ENCODE data around the gene PLA2G2C.

PLA2G2C gene

DNA sequence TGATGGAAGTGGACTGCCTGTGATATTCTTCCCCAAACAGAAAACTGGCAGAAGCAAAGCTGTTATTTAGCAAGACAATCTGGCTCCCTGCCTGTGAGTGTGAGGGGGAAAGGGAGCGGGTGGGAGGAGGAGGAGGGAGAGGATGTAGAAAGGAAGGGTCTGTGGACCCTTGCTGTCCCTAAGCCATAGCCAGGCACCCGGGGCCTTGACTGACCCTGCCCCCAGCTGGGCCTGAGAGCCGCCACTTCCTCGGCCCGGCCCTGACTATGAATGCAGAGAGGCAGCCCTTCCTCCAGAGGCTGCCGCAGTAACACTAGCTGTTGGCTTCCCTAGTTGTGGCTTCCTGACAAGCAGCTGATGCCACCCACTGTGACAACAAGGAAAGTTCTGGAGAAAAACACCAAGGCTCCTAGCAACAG is 33.3 kb downstream of the PLA2G2C start:
- no peak for DNase-seq (ENCODE audit: low read depth in 2 of 2)

- DNase-seq (ENCODE audit: low read depth in 2 of 2), result no peak
Observed at GRCh38 chr1:20152599-20152930, 33.8 kb downstream of the PLA2G2C start.

- peak; percentile 72 to 77 for DNase-seq (ENCODE audit: low read depth in 2 of 2)
Observed at GRCh38 chr1:20151906-20152598, 34.3 kb downstream of the PLA2G2C start.

- DNase-seq (ENCODE audit: low read depth in 2 of 2), result no peak
Observed at GRCh38 chr1:20150969-20151368, 35.3 kb downstream of the PLA2G2C start.

GRCh38 chr1:20150326-20150705 is 36.0 kb downstream of the PLA2G2C start:
- no peak for DNase-seq (ENCODE audit: low read depth in 2 of 2)

DNA sequence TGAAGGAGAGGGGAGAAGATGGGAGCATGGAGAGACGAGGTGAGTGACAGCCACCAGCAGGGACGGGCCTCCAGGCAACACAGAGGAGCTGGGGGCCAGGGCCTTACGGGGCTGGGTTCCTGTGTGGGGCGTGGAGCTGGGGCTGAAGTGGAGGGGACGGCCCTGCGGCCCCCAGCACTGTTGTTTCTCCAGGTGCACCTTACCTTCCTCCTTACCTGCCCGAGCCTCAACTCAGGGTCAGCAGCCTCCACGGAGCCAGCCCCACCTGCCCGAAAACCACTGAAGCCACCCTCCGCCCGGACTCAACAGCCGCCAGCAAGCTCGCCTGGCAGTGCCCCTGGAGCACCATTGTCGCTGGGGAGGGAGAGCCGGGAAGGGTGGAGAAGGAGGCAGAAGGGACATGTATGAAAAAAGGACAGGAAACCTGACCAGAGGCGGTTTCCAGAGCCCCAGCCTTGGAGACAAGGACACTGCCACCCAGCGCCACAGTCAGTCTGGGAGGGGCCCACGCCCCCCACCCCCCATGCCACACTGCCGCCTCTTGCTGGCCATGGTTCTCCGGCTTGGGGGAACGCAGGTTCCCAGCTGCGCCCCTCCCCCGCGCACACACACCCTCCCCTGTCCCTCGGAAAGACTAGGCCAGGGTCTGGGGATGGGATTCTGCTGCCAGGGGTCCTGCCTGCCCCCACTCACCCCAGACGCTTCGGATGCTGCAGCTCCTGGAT is 36.6 kb downstream of the PLA2G2C start:
- DNase-seq (ENCODE audit: low read depth in 2 of 2), result no peak

- DNase-seq (ENCODE audit: low read depth in 2 of 2), result no peak
Observed at GRCh38 chr1:20148571-20149500, 37.5 kb downstream of the PLA2G2C start.

DNA sequence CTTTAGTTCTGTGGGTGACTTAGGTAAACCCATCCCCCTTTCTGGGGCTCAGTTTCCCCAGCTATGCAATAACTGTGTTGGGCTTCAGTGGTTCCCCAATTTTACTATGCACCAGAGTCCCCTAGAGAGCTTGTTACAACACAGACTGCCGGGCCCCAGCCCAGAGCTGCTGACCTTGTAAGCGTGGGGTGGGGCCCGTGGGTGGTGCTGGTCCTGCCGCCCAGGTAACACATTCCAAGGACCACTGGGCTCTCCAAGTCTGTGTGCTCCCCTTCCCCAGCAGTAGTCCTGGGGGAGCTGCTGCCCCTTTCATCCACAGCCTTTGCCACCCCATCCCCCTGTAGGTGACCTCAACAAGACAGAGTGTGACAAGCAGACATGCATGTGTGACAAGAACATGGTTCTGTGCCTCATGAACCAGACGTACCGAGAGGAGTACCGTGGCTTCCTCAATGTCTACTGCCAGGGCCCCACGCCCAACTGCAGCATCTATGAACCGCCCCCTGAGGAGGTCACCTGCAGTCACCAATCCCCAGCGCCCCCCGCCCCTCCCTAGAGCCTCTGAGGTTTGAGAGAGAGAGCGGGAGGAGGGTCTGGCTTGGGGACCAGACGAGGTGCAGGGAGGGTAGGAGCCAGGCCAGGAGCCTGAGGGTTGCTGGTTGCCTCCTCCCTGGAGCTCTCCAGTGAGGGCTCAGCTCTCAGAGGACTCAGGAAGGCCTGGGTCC is 38.3 kb downstream of the PLA2G2C start:
- no peak for DNase-seq (ENCODE audit: low read depth in 2 of 2)

GRCh38 chr1:20143734-20144565 is 42.4 kb downstream of the PLA2G2C start:
- no peak for DNase-seq (ENCODE audit: low read depth in 2 of 2)

DNA sequence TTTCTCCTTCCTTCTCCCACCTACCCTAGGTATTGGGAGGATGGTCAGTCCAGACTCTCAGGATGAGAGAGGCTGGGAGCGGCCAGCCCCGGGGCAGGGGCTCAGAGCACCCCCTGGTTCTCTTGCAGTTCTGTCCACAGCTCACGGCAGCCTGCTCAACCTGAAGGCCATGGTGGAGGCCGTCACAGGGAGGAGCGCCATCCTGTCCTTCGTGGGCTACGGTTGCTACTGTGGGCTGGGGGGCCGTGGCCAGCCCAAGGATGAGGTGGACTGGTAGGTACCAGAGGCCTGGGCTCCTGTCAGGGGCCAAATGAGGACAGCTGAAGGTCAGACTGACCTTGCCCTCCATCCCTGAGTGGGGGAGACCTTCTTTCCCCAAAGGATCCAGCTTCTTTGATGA is 43.0 kb downstream of the PLA2G2C start:
- no peak for DNase-seq (ENCODE audit: low read depth in 2 of 2)

- DNase-seq (ENCODE audit: low read depth in 2 of 2), result no peak
Observed at GRCh38 chr1:20142001-20142710, 44.2 kb downstream of the PLA2G2C start.

- DNase-seq (ENCODE audit: low read depth in 2 of 2), result no peak
Observed at GRCh38 chr1:20141466-20141865, 44.9 kb downstream of the PLA2G2C start.

DNA sequence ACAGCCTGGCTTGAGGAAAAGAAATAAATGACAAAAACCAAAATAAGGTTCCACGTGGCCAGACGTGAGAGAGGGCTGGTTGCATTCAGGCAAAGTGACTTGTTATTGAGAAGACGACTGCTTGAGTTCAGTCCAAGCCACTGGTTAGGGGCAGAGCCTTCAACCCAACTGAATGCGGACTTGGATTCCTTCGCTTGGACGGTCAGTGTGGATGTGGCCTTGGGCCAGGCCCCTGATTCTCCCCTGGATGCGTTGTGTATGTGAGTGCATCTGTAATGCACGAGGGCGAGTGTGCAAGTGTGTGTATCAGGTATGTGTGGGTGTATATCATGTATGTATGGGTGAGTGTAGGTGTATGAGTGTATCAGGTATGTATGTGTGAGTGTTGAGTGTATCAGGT is 45.3 kb downstream of the PLA2G2C start:
- no peak for DNase-seq (ENCODE audit: low read depth in 2 of 2)

GRCh38 chr1:20139776-20140612 is 46.3 kb downstream of the PLA2G2C start:
- DNase-seq (ENCODE audit: low read depth in 2 of 2), result no peak

GRCh38 chr1:20138961-20139550 is 47.3 kb downstream of the PLA2G2C start, which contains the start of gene PLA2G2F:
PLA2G2F (plus strand) TSS chr1:20139323; CDS start chr1:20139428, 105 bp downstream.
- no peak for DNase-seq (ENCODE audit: low read depth in 2 of 2)

DNA sequence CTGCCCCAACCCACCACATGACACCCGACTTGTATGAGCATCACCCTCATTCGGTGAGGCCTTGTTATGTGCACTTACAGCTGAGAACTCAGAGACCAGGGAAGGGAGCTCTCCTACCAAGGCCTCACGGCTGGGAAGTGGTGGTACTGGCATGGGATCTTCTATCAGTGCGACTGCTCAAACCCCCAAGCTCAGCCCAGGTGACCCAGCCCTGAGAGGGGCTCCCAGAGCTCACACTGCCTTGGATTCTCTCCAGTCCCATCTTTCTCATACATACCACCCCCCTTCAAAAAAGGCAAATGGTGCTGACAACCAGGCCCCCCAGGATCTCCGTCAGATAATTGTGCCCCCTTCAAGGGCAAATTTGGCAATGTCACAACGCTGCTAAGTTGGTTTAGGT is 48.0 kb downstream of the PLA2G2C start:
- no peak for DNase-seq (ENCODE audit: low read depth in 2 of 2)

GRCh38 chr1:20137604-20138003 is 48.7 kb downstream of the PLA2G2C start:
- no peak for DNase-seq (ENCODE audit: low read depth in 2 of 2)

- no peak for DNase-seq (ENCODE audit: low read depth in 2 of 2)
Observed at GRCh38 chr1:20137055-20137454, 49.3 kb downstream of the PLA2G2C start.

- no peak for DNase-seq (ENCODE audit: low read depth in 2 of 2)
Observed at GRCh38 chr1:20136249-20136648, 50.1 kb downstream of the PLA2G2C start.

Measured in stimulated activated CD4-positive, alpha-beta T cell treated with anti-CD3 and anti-CD28 coated beads, Interleukin-4, amount 100 ng/mL, for 48 hours (primary cell).